GM12878 (cell line): ENCODE results near the gene MALSU1. TPM values are rescaled to one million over a fixed set of nuclear protein-coding genes. Genes with fewer than 3 reads are reported as not detected.

Source experiments
- ATAC-seq: fragments of 200-7000 bp; cut with Tn5 transposase; 3 replicates; pipeline ENCODE4 v1.9.1; 2020; ENCODE audit warnings: mild to moderate bottlenecking, moderate library complexity
- BruUV-seq: library from RNA; stranded (reverse); fragments of 400-500 nt; replicated peaks from 2 replicates; lab custom pipeline; 2021; lab: Mats Ljungman, UMichigan
- CTCF ChIA-PET: fragments of 300-600 bp; sonication (Branson Sonifier 250); formaldehyde crosslinking; extraction: SDS; loops from one replicate; lab custom pipeline; 2021; ENCODE audit warnings: inconsistent platforms; lab: Yijun Ruan, JAX
- POLR2A ChIA-PET: fragments of 350-600 bp; formaldehyde crosslinking; extraction: SDS; loops from one replicate; lab custom pipeline; 2021; ENCODE audit warnings: inconsistent platforms; lab: Charles Lee
- RAD21 ChIA-PET: fragments of 300-600 bp; sonication (Branson Sonifier 250); formaldehyde crosslinking; loops from one replicate; lab custom pipeline; 2023; ENCODE audit warnings: antibody characterized with exemption; ENCODE audit not compliant: unreplicated experiment; lab: Charles Lee
- SMC1A ChIA-PET: fragments of 300-600 bp; sonication (Branson Sonifier 250); formaldehyde crosslinking; loops from one replicate; lab custom pipeline; 2023; ENCODE audit not compliant: unreplicated experiment, uncharacterized antibody; lab: Charles Lee
- DNase-seq: peaks from one replicate; pipeline ENCODE4 v3.0.0-alpha.2; 2011; ENCODE audit warnings: low read depth, low spot score
- FAIRE-seq: peaks from 3 replicates; lab custom pipeline; 2011; peaks lifted over from hg19 to GRCh38; lab: Jason Lieb, UNC
- H2AFZ ChIP-seq: 2 replicates; pipeline ENCODE4 v1.6.0; 2011; ENCODE audit warnings: low read depth, low read length, control low read depth; ENCODE audit not compliant: control insufficient read depth
- H3K27ac ChIP-seq: 2 replicates; pipeline ENCODE4 v1.5.1; 2011; ENCODE audit warnings: control low read depth; ENCODE audit not compliant: control insufficient read depth, insufficient read depth
- H3K27me3 ChIP-seq, 2 experiments: replicated peaks in 1 of 2; 2 replicates each; pipeline versions ENCODE4 v1.6.0 to v1.6.1; 2011; ENCODE audit warnings: low read length in 1 of 2; ENCODE audit not compliant: control insufficient read depth in 2 of 2, insufficient read depth in 2 of 2
- H3K36me3 ChIP-seq, 2 experiments: 2 replicates each; pipeline ENCODE4 v1.5.1; 2011; ENCODE audit warnings: low read length in 1 of 2; ENCODE audit not compliant: control insufficient read depth in 2 of 2, insufficient read depth in 2 of 2
- H3K4me1 ChIP-seq: 2 replicates; pipeline ENCODE4 v1.6.1; 2011; ENCODE audit warnings: mild to moderate bottlenecking, low read length, moderate library complexity, mixed read lengths; ENCODE audit not compliant: control insufficient read depth, insufficient read depth
- H3K4me2 ChIP-seq: 2 replicates; pipeline ENCODE4 v1.6.0; 2011; ENCODE audit warnings: control low read depth; ENCODE audit not compliant: control insufficient read depth, insufficient read depth
- H3K4me3 ChIP-seq: fragments of 200-600 bp; sonication (generic); 2 replicates; pipeline ENCODE4 v1.5.1; 2016
- H3K79me2 ChIP-seq: 2 replicates; pipeline ENCODE4 v1.6.0; 2011; ENCODE audit warnings: low read length; ENCODE audit not compliant: control insufficient read depth, insufficient read depth
- H3K9ac ChIP-seq: 2 replicates; pipeline ENCODE4 v1.8.0; 2011; ENCODE audit warnings: low read length, control low read depth, mixed read lengths; ENCODE audit not compliant: control insufficient read depth, insufficient read depth
- H3K9me3 ChIP-seq: replicated peaks from 3 replicates; pipeline ENCODE4 v1.5.1; 2011; ENCODE audit warnings: mild to moderate bottlenecking, low read length; ENCODE audit not compliant: control insufficient read depth, insufficient read depth
- H4K20me1 ChIP-seq: 2 replicates; pipeline ENCODE4 v1.6.0; 2011; ENCODE audit not compliant: control insufficient read depth, insufficient read depth
- GABPA ChIP-seq: IDR thresholded peaks from 2 replicates; pipeline ENCODE4 v1.6.1; 2014; ENCODE audit warnings: antibody characterized with exemption, low read depth, mild to moderate bottlenecking, inconsistent platforms
- IKZF2 ChIP-seq, 2 experiments: fragments of 450-650 bp; IDR thresholded peaks; 2 replicates each; pipeline ENCODE4 v1.6.1; 2017; ENCODE audit warnings: mild to moderate bottlenecking in 2 of 2, moderate library complexity in 2 of 2
- MTA3 ChIP-seq: IDR thresholded peaks from 2 replicates; pipeline ENCODE4 v1.6.1; 2012; ENCODE audit warnings: low read length, inconsistent platforms, borderline replicate concordance
- RAD21 ChIP-seq: IDR thresholded peaks from 2 replicates; pipeline ENCODE4 v1.6.1; 2011; ENCODE audit warnings: mild to moderate bottlenecking, low read depth, low read length, moderate library complexity; ENCODE audit not compliant: insufficient read depth
- ZNF384 ChIP-seq: IDR thresholded peaks from 2 replicates; pipeline ENCODE4 v1.6.1; 2012; ENCODE audit warnings: low read depth, mild to moderate bottlenecking, low read length, improper control_type of control experiment, borderline replicate concordance
- WGBS: methylation state at CpG from one replicate; pipeline ENCODE4 v1.1.6; 2016; ENCODE audit warnings: low lambda C conversion rate; ENCODE audit not compliant: insufficient replicate concordance, insufficient coverage; ENCODE audit errors: missing lambda C conversion rate; 5-methylcytosine and 5-hydroxymethylcytosine counted together
- in situ Hi-C: fragments of 300-500 bp; cut with MboI; formaldehyde crosslinking; loops from 9 replicates; pipeline ENCODE4 v1.14.3; 2018; ENCODE audit warnings: mixed read lengths
- intact Hi-C: fragments of 100-400 bp; cut with micrococcal nuclease; formaldehyde crosslinking; loops from one replicate; pipeline ENCODE4 v1.14.2; 2022; ENCODE audit not compliant: unreplicated experiment
- polyA plus RNA-seq, 11 experiments: library from polyadenylated mRNA; depleted of rRNA in 4 of 11; unstranded in 6 of 11; stranded (reverse) in 5 of 11; fragments of >200 nt; fragmentation: Nextera tagmentation in 4 of 11; fragmentation: Illumina TruSeq in 1 of 11; extraction: Ambion mirVana in 4 of 11; extraction: Trizol in 1 of 11; gene quantifications; 1 replicate in 1 of 11; 2 replicates in 10 of 11; pipeline versions ENCODE4 v1.2.1 to v1.2.3, GENCODE V29; 2011 to 2016; ENCODE audit warnings: inconsistent platforms in 2 of 11, missing spikeins in 2 of 11, low read depth in 1 of 11
- total RNA-seq, 4 experiments: library from RNA; depleted of rRNA in 3 of 4; stranded (reverse); fragments of >200 nt in 3 of 4; fragmentation: Illumina TruSeq in 1 of 4; extraction: Trizol in 1 of 4; gene quantifications; 2 replicates each; pipeline versions ENCODE4 v1.2.1 to v1.2.3, GENCODE V29; 2013 to 2021
- TF ChIP-seq, protein P1 (sequence below): fragments of 150-350 bp; IDR thresholded peaks from 2 replicates; pipeline ENCODE4 v1.6.1; 2014; ENCODE audit warnings: mild to moderate bottlenecking, low read depth, low read length

MALSU1 gene
- total and polyA plus RNA-seq, 10 of the 15 experiments (the other 5 are each of a cell fraction or from before 2014, with no cell fraction given) = 8.5 to 159 (median 73.7) TPM

DNA sequence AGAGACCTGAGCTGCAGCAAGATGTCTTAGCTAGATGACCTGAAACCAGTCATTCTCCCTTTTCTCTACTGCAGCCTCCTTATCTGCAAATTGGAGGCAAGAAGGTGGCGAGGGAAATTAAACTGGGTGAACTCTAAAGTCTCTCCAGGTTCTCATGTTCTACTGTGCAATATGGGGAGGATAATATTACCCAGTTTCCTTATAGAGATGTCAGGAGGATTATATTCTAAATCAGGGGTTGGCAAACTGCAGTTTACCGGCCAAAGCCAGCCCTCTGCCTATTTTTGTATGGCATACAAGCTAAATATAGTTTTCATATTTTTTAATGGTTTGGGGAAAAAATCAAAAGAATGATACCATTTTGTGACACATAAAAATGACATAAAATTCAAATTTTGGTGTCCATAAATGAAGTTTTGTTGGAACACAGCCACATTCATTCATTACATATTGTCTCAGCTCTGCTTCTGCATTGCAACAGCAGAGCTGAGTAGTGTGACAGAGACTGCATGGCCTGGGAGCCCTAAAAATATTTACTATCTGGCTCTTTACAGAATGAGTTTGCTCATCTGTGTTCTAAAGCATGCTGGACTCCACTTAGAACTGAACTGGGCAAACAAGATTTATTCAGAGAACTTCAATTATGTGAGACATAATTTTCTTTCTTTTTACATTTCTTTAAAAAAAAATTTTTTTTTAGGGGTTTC lies 19.2 kb upstream of the MALSU1 start:
- H3K9ac ChIP-seq = no peak overlapping the region
- no peaks in the 10 kb centered on the region for H3K9me3 ChIP-seq
- intact Hi-C loops (no loop called here), in situ Hi-C loops (no loop called here)
- DNase-seq (no peak), FAIRE-seq (no peak), ATAC-seq (no peak)
- ChIA-PET CTCF (interaction anchor here (0.6 to 7.2 kb wide), 6 partner anchors 18 to 430 kb away, joined by 3 to 68 read pairs (median 11); partner anchors contain the start of genes MALSU1 and STK31), RAD21 (interaction anchor here (0.8 to 2.4 kb wide), 4 partner anchors 18 to 432 kb away, joined by 3 to 7 read pairs (median 3); no protein-coding TSS in a partner anchor), POLR2A (interaction anchor here (1.2 kb wide), 1 partner anchor 11 kb away, joined by 3 read pairs; no protein-coding TSS in a partner anchor), SMC1A (interaction anchor here (1.0 to 3.0 kb wide), 9 partner anchors 10 to 265 kb away, joined by 4 to 12 read pairs (median 5); no protein-coding TSS in a partner anchor)
- no peak overlapping the region for H3K4me2 ChIP-seq
- H4K20me1 ChIP-seq = no peaks in the 10 kb centered on the region
- H3K4me3 ChIP-seq = no peak overlapping the region
- no peak overlapping the region for H2AFZ ChIP-seq
- TF ChIP-seq, protein P1, sequence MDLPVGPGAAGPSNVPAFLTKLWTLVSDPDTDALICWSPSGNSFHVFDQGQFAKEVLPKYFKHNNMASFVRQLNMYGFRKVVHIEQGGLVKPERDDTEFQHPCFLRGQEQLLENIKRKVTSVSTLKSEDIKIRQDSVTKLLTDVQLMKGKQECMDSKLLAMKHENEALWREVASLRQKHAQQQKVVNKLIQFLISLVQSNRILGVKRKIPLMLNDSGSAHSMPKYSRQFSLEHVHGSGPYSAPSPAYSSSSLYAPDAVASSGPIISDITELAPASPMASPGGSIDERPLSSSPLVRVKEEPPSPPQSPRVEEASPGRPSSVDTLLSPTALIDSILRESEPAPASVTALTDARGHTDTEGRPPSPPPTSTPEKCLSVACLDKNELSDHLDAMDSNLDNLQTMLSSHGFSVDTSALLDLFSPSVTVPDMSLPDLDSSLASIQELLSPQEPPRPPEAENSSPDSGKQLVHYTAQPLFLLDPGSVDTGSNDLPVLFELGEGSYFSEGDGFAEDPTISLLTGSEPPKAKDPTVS = no peak
- TF ChIP-seq ZNF384 = no peak
- no peak for TF ChIP-seq GABPA
- TF ChIP-seq MTA3 = no peak
- TF ChIP-seq IKZF2 (IDR thresholded peaks at IDR 0.05) = no peak
- no peak for TF ChIP-seq RAD21
- no peaks in the 10 kb centered on the region for H3K27me3 ChIP-seq
- 75% methylated on average over 2 of the region's 2 CpGs for WGBS
- no TSS peak for BruUV-seq
- H3K27ac ChIP-seq = no peak overlapping the region
- no peaks in the 10 kb centered on the region for H3K36me3 ChIP-seq
- no peaks in the 10 kb centered on the region for H3K79me2 ChIP-seq
- H3K4me1 ChIP-seq = no peaks in the 10 kb centered on the region
